Measurements from ENCODE around the gene COL11A2. TPM values are rescaled to one million over a fixed set of nuclear protein-coding genes. Genes with fewer than 3 reads are reported as not detected.

The COL11A2 gene
- polyA plus RNA-seq, 1 donor from 2014 or later = not detected

DNA sequence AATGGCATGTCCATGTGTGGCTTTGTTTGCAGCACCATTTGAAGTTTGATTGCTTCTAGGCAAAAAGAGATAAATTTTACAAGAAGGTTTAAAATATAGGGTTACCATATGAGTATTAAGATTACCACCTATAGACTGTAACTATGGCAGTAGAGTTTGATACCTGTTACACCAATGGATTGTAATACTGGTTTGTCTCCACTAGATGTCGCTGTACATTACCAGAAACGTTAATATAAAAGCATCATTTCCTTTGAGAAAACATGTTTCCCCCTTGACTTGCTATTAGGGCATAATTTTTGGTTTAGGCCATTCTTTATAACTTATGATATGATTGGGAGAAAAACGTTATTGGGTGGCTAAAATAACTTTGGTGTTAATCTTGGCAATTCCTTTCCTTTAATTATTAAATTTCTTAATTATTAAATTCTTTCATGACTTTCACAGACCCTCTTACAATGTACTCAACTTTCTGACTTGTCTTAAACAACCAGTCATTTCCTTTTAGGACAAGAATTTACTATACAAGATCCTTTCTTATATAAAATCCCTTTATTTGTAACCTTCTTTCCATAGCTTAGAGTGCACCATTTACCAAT, 73.6 kb downstream of the COL11A2 start:
- peaks cover 0 to 4% (median 2%) of the 10 kb centered on the region in 3 donors for H3K9me3 Mint-ChIP-seq
- peak overlapping the region in 2 of 4 donors; percentile 48 to 68 for H3K4me3 Mint-ChIP-seq
- peaks cover 7% of the 10 kb centered on the region for H3K36me3 Mint-ChIP-seq
- peaks cover 10% of the 10 kb centered on the region for H3K27me3 Mint-ChIP-seq
- H3K4me1 Mint-ChIP-seq = peaks cover 37 to 42% (median 40%) of the 10 kb centered on the region in 3 donors
- peak overlapping the region in 1 of 3 donors; percentile 14 for H3K27ac Mint-ChIP-seq

DNA sequence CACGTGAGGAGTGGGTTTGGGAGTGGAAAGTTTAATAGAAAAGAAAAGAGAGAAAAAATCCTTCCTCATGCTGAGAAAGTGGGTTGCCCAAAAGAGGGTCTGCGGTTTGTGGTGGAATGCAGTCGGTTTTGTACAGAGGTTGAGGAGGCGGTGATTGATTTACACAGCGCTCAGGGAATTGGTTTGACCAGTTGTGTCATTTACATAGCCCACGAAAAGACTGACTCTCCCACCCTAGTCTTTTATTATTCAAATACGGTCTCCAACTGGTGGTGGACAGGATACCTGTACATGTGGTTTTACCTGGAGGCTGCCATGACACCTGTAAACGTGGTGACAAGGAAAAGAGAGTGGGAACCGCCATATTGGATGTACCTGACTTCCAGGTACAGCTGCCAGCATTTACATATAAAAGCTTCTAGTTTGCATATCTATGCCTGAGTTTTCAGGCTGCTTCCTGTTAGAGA, 74.4 kb downstream of the COL11A2 start:
- Mint-ChIP-seq H3K36me3 (peaks cover 3% of the 10 kb centered on the region), H3K27ac (no peak overlapping the region), H3K4me3 (peak overlapping the region in 2 of 4 donors; percentile 80 to 92), H3K27me3 (peaks cover 10% of the 10 kb centered on the region), H3K9me3 (no peaks in the 10 kb centered on the region), H3K4me1 (peaks cover 42 to 46% (median 44%) of the 10 kb centered on the region in 3 donors)

DNA sequence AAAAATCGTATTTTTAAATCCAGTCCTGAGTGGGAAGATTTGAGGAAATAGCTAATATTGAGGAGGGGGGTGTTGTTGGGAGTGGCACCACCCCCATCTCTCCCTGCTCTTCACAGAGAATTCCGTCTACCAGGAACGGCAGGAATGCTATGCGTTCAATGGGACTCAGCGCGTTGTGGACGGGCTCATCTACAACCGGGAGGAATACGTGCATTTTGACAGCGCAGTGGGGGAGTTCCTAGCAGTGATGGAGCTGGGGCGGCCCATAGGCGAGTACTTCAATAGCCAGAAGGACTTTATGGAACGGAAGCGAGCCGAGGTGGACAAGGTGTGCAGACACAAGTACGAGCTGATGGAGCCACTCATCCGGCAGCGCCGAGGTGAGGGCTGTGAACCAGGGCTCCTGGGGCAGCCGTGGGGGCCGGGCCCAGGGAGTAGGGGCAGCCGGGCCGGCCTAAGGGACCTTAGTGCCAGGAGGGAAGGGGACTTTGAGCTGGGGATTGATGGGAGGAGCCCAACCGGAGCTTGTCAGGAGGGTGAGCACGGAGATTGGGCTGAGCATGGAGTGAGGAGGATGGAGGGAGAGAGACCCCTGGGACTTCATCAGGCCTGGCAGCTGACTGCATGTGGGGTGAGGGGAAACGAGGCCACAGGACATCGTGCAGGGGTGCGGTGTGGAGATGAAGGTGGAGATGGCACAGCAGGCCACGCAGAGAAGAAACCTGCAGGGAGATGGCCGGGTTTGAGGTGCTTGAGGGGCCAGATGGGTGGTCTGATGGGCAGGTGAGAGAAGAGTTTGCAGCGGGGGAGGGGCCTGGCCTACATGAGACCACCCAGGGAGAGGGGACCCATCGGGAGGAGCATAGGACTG, 75.2 kb downstream of the COL11A2 start:
- Mint-ChIP-seq H3K9me3 (no peaks in the 10 kb centered on the region), H3K4me1 (peaks cover 50 to 54% (median 52%) of the 10 kb centered on the region in 3 donors), H3K4me3 (peak overlapping the region; percentile 24 to 92 (median 58)), H3K27ac (peak overlapping the region in 1 of 3 donors; percentile 50), H3K27me3 (peaks cover 10% of the 10 kb centered on the region), H3K36me3 (no peaks in the 10 kb centered on the region)

DNA sequence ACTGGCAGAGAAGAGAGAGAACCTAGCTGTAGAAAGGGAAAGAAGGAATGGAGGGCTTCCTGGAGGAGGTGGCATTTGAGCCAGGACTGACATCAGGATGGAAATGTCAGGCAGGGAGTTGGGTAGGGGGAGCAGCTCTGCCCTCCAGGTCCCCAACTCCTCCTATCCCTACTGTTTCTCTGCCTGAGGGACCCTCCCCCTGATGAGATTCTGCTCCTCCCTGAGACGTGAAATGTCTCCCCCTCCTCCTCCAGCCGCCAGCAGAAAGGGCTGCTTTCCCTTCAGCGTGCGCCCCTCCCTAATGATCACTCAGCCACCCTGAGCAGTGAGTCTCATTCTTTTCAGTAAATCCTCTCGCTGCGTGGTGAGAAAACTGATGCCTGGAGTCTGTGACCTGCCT, 75.8 kb downstream of the COL11A2 start:
- Mint-ChIP-seq H3K4me1 (peaks cover 53 to 57% (median 57%) of the 10 kb centered on the region in 3 donors), H3K4me3 (peak overlapping the region; percentile 24 to 92 (median 58)), H3K27ac (peak overlapping the region in 1 of 3 donors; percentile 50)

DNA sequence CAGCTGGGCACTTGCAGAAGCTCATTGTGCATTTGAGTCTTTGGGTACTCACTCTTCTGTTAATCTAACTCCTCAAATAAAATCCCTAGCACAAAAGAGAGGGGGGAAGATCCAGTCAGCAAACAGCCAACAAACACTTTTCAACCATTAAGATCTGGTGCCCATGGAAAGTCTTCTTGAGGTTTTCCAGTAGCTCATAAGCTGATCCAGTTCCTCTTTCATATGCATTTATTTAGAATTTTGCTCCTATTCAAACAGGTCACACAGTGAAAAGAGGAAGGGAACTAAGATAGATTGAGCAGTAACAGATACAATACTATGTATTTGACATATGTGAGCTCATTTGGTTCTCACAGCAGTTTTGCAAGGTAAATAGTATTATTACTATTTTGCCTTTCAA, 77.9 kb downstream of the COL11A2 start:
- H3K27me3 Mint-ChIP-seq = peaks cover 14% of the 10 kb centered on the region
- H3K4me3 Mint-ChIP-seq = peak overlapping the region; percentile 52 to 81 (median 70)
- H3K4me1 Mint-ChIP-seq = peaks cover 53 to 60% (median 57%) of the 10 kb centered on the region in 3 donors
- peak overlapping the region in 2 of 3 donors; percentile 69 to 78 for H3K27ac Mint-ChIP-seq
- no peaks in the 10 kb centered on the region for H3K9me3 Mint-ChIP-seq
- no peaks in the 10 kb centered on the region for H3K36me3 Mint-ChIP-seq

More for the DNA sequence above, 75.8 kb downstream of the COL11A2 start:
- H3K9me3 Mint-ChIP-seq = no peaks in the 10 kb centered on the region
- no peaks in the 10 kb centered on the region for H3K36me3 Mint-ChIP-seq
- peaks cover 10% of the 10 kb centered on the region for H3K27me3 Mint-ChIP-seq

DNA sequence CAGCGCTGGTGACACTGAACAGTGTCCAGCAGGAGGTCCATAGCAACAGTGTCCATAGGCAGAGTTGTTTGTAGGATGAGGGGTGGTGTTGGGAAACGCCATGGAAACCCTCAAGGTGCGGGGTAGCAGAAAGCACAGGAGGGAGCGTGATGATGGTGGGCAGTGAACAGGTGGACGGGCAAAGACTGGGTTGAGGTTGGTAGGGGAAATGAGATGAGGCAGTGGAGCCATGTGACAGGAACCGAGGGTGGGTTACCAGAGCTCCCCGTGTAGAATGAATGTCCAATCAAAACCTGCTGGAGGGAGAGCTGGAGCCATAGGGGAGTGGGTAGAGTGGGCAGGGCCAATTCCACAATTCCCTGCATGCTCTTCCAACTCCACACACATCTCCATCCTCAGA, 78.5 kb downstream of the COL11A2 start:
- H3K27me3 Mint-ChIP-seq = peaks cover 14% of the 10 kb centered on the region
- peaks cover 52 to 60% (median 57%) of the 10 kb centered on the region in 3 donors for H3K4me1 Mint-ChIP-seq
- no peaks in the 10 kb centered on the region for H3K9me3 Mint-ChIP-seq

More for the DNA sequence above, 78.5 kb downstream of the COL11A2 start:
- Mint-ChIP-seq H3K27ac (peak overlapping the region; percentile 66 to 87 (median 78)), H3K4me3 (peak overlapping the region; percentile 61 to 81 (median 79)), H3K36me3 (no peaks in the 10 kb centered on the region)

Other genes starting within 250 kb of the COL11A2 start
- 946 TPM for gene HLA-DMA, start 239.4 kb downstream of the COL11A2 start, polyA plus RNA-seq
- 110 TPM for gene BRD2, start 223.9 kb downstream of the COL11A2 start, polyA plus RNA-seq
- gene HLA-DOA, start 182.9 kb downstream of the COL11A2 start, polyA plus RNA-seq = 363 TPM
- gene HLA-DPA1, start 118.8 kb downstream of the COL11A2 start, polyA plus RNA-seq = 2,568 TPM
- 2,247 TPM for gene HLA-DPB1, start 116.5 kb downstream of the COL11A2 start, polyA plus RNA-seq
- gene RXRB, start 8.2 kb upstream of the COL11A2 start, polyA plus RNA-seq = 9.7 TPM
- 23.1 TPM for gene SLC39A7, start 8.4 kb upstream of the COL11A2 start, polyA plus RNA-seq
- gene HSD17B8, start 12.2 kb upstream of the COL11A2 start, polyA plus RNA-seq = 30.9 TPM
- gene RING1, start 16.0 kb upstream of the COL11A2 start, polyA plus RNA-seq = 9.9 TPM
- 18.4 TPM for gene VPS52, start 79.4 kb upstream of the COL11A2 start, polyA plus RNA-seq
- gene RPS18, start 79.6 kb upstream of the COL11A2 start, polyA plus RNA-seq = 9,150 TPM
- gene B3GALT4, start 84.7 kb upstream of the COL11A2 start, polyA plus RNA-seq = 35.4 TPM
- gene WDR46, start 96.8 kb upstream of the COL11A2 start, polyA plus RNA-seq = 68.7 TPM
- 49.3 TPM for gene PFDN6, start 97.1 kb upstream of the COL11A2 start, polyA plus RNA-seq
- 19.0 TPM for gene RGL2, start 106.5 kb upstream of the COL11A2 start, polyA plus RNA-seq
- gene TAPBP, start 121.6 kb upstream of the COL11A2 start, polyA plus RNA-seq = 605 TPM
- gene ZBTB22, start 125.3 kb upstream of the COL11A2 start, polyA plus RNA-seq = 14.8 TPM
- gene DAXX, start 130.5 kb upstream of the COL11A2 start, polyA plus RNA-seq = 144 TPM
- gene KIFC1, start 199.4 kb upstream of the COL11A2 start, polyA plus RNA-seq = 0.23 TPM
- gene PHF1, start 218.5 kb upstream of the COL11A2 start, polyA plus RNA-seq = 77.0 TPM
- gene CUTA, start 225.6 kb upstream of the COL11A2 start, polyA plus RNA-seq = 449 TPM
- gene SYNGAP1, start 227.6 kb upstream of the COL11A2 start, polyA plus RNA-seq = 0.54 TPM